ENCODE results near the gene SNORC.

The SNORC gene

DNA sequence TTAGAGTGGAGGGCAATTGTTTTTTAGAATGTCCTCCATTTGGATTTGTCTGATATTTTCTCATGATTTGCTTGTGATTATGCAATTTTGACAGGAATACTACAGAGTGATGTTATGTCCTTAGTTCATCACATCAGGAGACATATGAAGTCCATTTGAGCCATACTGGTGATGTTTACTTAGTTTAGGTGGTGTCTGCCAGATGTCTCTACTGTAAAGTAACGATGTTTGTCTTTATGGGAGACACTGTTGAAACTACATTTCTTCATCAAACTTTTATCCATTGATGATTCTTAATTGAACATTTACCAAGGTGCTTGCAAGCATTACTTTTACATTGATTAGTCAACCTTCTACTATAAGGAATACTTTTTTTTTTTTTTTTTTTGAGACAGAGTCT is 4.9 kb upstream of the SNORC start:
- in situ Hi-C loops (cut with MboI; ENCODE audit: low sequenced_read_pairs) = loop anchor here (25.0 kb wide), 1 partner anchor 397 kb away; the partner anchor contains the start of gene ATG16L1

DNA sequence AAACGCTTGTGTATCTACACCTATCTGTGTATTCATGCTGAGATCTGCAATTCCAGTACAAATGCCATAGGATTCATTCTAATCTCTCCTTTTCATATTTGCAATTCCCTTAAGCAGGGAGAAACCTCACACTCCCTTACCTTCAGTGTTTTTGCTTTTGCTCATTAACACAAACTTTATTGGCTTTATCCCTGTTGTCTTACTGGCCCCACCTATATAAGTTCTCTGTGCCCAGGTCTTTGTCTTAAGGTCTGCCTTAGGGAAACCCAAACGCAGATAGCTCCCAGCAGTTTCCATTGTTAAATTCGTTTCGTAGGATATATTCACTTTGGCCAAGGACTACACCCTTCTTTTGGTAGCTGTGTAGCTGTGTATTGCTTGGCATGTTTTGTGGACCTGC is 4.0 kb upstream of the SNORC start:
- in situ Hi-C loops (cut with MboI; ENCODE audit: low sequenced_read_pairs) = loop anchor here (25.0 kb wide), 1 partner anchor 396 kb away; the partner anchor contains the start of gene ATG16L1

DNA sequence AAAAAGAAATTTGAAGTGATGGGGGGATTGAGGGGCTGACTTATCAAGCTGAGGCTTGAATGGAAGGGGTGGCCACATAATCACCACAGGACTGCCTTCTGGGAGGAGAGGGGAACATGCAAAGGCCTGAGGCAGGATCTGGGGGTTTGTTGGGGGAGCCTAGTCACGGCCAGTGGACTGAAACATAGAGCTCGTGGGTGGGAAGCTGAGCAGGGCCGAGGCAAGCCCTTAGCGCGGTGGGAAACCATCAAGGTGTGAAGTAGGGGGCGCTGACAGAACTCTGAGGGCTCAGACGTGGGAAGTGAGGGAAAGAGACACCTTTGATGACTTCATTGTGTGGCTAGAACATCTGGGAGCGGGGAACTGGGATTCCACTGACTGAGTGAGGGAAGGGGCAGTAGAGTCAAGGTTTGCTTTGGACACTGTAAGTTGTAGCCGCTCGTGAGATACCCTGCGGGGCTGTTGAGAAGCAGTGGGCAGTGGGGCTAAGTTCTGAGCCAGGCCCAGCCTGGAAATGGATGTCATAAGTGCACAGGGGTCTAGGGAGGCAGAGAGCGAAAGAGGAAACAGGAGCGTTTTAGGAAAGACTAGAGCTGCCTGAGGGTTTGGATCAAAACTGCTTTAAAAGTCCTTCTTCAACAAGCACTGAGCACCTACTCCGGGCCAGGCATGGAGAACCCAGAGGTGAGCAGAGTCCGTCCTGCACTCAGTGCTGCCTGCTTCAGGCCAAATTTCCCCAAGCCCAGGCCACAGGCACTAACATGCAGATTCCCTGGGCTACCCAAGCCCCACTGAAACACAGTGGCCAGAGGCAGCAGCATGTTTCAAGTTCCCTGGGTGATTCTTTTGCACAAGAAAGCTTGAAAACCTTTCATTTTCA is 686 bp upstream of the SNORC start:
- in situ Hi-C loops (cut with MboI; ENCODE audit: low sequenced_read_pairs) = loop anchor here (25.0 kb wide), 1 partner anchor 393 kb away; the partner anchor contains the start of gene ATG16L1

GRCh38 chr2:232870766-232871371 is 805 bp downstream of the SNORC start:
- in situ Hi-C loops (cut with MboI; ENCODE audit: low sequenced_read_pairs) = loop anchor here (25.0 kb wide), 1 partner anchor 391 kb away; the partner anchor contains the start of gene ATG16L1

DNA sequence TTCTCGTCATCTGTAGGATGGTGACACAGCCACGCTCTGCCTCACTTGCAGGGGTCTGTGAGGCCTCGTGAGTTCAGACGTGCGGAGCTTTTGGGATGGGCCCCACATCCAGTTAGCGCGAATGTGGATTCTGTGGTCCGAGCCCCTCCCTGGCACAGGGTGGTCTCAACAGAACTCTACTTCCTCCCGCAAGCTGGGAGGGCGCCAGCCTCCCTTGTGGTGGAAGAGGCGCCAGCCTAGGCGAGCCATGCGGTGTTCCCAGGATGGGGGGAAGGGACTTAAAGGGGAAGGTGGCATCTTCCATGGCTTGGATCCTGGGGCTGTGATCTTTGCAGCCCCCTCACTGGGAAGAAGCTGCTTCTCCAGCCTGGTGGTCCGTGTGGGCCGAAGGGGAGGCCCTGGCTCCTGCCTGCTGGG is 1.4 kb downstream of the SNORC start:
- in situ Hi-C loops (cut with MboI; ENCODE audit: low sequenced_read_pairs) = loop anchor here (25.0 kb wide), 1 partner anchor 391 kb away; the partner anchor contains the start of gene ATG16L1

DNA sequence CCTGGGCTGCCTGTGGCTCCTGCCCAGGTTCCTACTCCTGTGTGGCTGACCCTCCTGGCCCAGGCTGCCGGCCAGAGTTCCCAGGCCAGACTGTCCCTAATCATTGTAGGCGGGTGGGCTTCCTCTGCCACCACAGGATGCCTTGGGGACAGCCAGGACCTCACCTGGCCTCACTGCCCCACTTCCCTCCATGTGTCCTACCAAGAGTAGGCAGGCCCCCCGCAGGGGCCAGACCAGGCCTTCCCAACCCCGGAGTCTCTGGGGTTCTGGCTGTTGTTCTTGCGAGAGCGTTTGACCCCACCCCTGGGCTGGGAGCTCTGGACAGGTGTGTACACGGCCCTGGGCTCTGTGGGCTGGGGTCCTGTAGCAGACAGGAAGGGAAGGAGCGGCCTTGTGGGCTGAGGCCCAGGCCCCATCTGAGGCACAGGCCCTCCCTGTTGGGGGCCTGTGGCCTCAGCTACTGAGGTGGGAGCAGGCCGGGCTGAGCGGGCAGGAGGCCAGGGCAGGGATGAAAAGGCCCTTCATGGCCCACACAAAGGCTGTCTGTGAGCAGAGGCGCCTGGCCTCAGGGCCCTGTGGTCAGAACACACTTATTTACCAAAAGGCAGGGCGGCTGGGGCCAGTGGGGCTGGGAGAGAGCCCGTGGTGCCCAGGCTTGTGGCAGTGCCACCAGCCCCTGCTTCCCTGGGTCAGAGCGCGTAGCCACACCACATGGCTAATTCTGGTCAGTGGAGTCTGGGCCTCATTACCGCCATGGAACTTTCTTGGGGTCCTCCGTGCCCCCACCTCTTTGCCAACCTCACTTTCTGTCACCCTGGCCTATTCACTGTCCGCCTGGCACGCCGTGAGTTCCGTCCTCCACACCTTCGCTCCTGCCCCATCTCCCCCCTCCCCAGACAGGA is 2.0 kb downstream of the SNORC start:
- in situ Hi-C loops (cut with MboI; ENCODE audit: low sequenced_read_pairs) = loop anchor here (25.0 kb wide), 1 partner anchor 390 kb away; the partner anchor contains the start of gene ATG16L1

DNA sequence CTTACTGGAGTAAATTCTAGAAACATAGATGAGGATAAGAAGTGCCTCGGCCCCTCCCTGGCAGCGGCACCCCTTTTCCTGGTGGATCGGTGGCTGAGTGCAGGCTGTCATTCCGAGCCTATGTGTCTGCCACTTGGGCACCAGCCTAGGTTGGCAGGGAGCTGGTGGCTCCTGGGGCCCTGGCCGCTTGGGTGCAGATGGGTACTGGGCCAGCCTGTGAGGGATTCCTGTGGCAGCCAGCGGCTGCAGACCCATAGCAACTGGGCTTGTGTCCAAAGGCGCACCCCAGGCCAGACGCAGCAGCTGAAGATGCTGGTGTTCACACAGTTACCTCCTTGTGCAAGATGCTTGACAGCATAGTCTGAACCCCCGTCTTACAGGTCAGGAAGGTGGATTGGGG is 2.8 kb downstream of the SNORC start:
- in situ Hi-C loops (cut with MboI; ENCODE audit: low sequenced_read_pairs) = loop anchor here (25.0 kb wide), 1 partner anchor 389 kb away; the partner anchor contains the start of gene ATG16L1

DNA sequence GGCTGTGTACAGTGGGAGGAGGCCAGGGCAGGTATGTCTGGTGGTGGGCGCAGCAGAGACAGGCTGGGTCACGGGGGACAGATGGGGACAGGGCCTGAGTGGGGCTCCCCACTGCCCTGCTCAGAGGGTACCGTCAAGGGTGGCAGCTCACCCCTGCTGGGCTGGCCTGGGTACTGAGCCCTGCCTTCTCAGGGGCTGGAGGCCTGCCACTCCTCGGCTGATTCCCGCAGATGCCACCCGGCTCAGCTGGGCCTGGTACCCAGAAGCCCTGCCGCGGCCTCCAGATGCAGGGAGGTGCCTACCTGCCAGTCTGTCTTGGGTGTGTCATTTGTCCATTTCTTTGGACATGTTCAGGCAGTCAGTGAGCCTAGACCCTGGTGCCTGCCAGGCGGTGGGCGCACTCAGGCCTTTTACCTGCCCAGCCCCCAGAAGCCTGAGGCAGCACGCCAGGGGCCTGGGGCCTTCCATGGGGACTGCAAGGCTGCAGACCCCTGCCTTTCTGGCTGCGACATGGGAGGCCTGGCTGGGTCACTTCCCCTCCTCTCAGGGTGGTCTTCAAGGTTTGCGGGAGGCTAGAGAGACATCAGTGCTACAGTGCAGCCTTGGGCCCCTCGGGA is 3.3 kb downstream of the SNORC start:
- in situ Hi-C loops (cut with MboI; ENCODE audit: low sequenced_read_pairs) = loop anchor here (25.0 kb wide), 1 partner anchor 389 kb away; the partner anchor contains the start of gene ATG16L1

GRCh38 chr2:232873909-232874641 is 4.0 kb downstream of the SNORC start:
- in situ Hi-C loops (cut with MboI; ENCODE audit: low sequenced_read_pairs) = loop anchor here (25.0 kb wide), 1 partner anchor 388 kb away; the partner anchor contains the start of gene ATG16L1

DNA sequence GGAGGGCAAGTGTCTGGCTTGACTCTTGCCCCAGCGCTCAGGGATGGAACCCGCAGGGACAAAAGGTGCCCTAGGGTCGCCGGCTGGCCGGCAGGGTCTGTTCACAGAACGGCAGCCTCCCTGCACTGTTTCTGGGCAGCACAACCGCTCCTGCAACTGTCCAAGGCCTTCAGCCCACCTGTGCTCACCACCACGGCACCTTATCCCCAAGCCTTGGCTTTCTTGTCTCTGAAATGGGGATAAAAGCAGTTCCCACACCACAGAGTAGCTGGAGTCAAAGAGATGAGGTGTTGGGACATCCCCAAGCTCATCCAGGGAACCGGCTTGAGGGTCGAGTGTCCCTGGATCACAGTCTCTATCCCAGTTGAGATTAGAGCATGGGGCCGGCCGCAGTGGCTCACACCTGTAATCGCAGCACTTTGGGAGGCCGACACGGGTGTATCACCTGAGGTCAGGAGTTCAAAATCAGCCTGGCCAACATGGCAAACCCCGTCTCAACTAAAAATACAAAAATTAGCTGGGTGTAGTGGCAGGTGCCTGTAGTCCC is 4.7 kb downstream of the SNORC start:
- in situ Hi-C loops (cut with MboI; ENCODE audit: low sequenced_read_pairs) = loop anchor here (25.0 kb wide), 1 partner anchor 388 kb away; the partner anchor contains the start of gene ATG16L1

GRCh38 chr2:232875256-232876121 is 5.4 kb downstream of the SNORC start:
- in situ Hi-C loops (cut with MboI; ENCODE audit: low sequenced_read_pairs) = no loop called here

DNA sequence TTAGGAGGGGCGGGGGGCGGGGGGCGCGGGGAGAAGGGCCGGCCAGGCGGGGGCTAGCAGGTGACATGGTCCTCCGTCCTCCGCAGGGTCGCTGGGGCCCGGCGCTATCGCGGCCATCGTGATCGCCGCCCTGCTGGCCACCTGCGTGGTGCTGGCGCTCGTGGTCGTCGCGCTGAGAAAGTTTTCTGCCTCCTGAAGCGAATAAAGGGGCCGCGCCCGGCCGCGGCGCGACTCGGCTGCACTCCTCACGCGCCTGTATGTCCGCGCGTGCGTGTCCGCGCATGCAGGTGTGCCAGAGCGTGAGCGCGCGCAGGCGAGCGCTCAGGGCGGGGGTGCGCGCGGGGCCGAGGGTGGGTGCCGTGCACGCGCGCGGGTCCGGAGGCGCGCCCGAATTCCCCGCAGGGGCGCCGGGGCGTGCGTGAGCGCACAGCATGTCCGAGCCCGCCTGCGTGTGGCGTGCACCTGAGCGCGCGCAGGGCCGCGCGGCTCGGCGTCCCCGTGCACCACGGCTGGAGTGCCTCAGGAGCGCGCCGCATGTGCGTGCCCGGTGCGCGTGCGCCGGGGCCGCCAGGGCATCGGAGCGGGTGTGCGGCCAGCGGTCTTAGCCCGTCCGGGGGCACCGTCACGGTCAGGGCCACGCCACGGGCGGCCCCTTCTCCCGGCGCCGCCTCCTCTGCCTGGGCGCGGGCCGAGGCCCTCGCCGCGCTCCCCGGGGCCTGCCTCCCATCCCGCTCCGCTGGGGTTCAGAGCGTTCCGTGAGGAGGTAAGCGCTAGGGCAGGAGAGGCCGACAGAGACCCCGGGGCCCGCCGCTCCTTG is 6.3 kb downstream of the SNORC start:
- in situ Hi-C loops (cut with MboI; ENCODE audit: low sequenced_read_pairs) = no loop called here

- in situ Hi-C loops (cut with MboI; ENCODE audit: low sequenced_read_pairs) = no loop called here
Measured at GRCh38 chr2:232876978-232877441, 6.9 kb downstream of the SNORC start.

DNA sequence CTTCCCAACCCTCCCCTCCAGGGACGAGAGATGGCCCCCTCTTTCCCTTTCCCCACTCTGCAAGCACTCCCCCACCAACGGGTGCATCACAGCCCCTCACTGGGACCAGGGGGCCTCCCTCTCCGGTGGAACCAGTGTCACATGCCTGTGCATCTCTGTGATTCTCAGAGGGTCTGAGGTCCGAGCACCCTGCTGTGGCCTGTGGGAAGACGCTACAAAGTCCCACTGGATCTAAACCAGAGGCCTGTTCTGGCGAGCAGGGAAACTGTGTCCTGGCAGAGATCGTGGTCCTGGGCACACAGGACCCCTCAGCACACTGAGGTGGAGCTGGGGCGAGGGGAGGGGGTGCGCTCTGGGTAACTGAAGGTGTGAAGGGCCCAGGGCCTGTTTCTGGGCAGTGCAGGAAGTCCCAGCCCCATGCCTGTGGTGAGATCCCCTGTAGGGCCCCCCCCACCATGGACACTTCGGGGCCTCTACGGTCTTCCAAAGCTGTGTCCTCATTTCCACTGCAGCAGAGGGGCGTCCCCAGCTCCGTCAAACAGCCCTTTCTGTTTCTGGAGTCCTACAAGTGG is 8.0 kb downstream of the SNORC start:
- in situ Hi-C loops (cut with MboI; ENCODE audit: low sequenced_read_pairs) = no loop called here

GRCh38 chr2:232878855-232879617 is 9.0 kb downstream of the SNORC start:
- in situ Hi-C loops (cut with MboI; ENCODE audit: low sequenced_read_pairs) = no loop called here

All from HL-60/S4 treated with retinoic acid at 250 ng/mL for 4 days and 3 days (cell line).